GM12878 (cell line): ENCODE measurements around the gene SLC38A9. TPM values are rescaled to one million over a fixed set of nuclear protein-coding genes. Genes with fewer than 3 reads are reported as not detected.

Experiments
- ATAC-seq: fragments of 200-7000 bp; cut with Tn5 transposase; 3 replicates; pipeline ENCODE4 v1.9.1; 2020; ENCODE audit warnings: mild to moderate bottlenecking, moderate library complexity
- BruUV-seq: library from RNA; stranded (reverse); fragments of 400-500 nt; replicated peaks from 2 replicates; lab custom pipeline; 2021; lab: Mats Ljungman, UMichigan
- CTCF ChIA-PET: fragments of 300-600 bp; sonication (Branson Sonifier 250); formaldehyde crosslinking; extraction: SDS; loops from one replicate; lab custom pipeline; 2021; ENCODE audit warnings: inconsistent platforms; lab: Yijun Ruan, JAX
- POLR2A ChIA-PET: fragments of 350-600 bp; formaldehyde crosslinking; extraction: SDS; loops from one replicate; lab custom pipeline; 2021; ENCODE audit warnings: inconsistent platforms; lab: Charles Lee
- RAD21 ChIA-PET: fragments of 300-600 bp; sonication (Branson Sonifier 250); formaldehyde crosslinking; loops from one replicate; lab custom pipeline; 2023; ENCODE audit warnings: antibody characterized with exemption; ENCODE audit not compliant: unreplicated experiment; lab: Charles Lee
- SMC1A ChIA-PET: fragments of 300-600 bp; sonication (Branson Sonifier 250); formaldehyde crosslinking; loops from one replicate; lab custom pipeline; 2023; ENCODE audit not compliant: unreplicated experiment, uncharacterized antibody; lab: Charles Lee
- DNase-seq: peaks from one replicate; pipeline ENCODE4 v3.0.0-alpha.2; 2011; ENCODE audit warnings: low read depth, low spot score
- FAIRE-seq: peaks from 3 replicates; lab custom pipeline; 2011; peaks lifted over from hg19 to GRCh38; lab: Jason Lieb, UNC
- H2AFZ ChIP-seq: 2 replicates; pipeline ENCODE4 v1.6.0; 2011; ENCODE audit warnings: low read depth, low read length, control low read depth; ENCODE audit not compliant: control insufficient read depth
- H3K27ac ChIP-seq: 2 replicates; pipeline ENCODE4 v1.5.1; 2011; ENCODE audit warnings: control low read depth; ENCODE audit not compliant: control insufficient read depth, insufficient read depth
- H3K27me3 ChIP-seq, 2 experiments: replicated peaks in 1 of 2; 2 replicates each; pipeline versions ENCODE4 v1.6.0 to v1.6.1; 2011; ENCODE audit warnings: low read length in 1 of 2; ENCODE audit not compliant: control insufficient read depth in 2 of 2, insufficient read depth in 2 of 2
- H3K36me3 ChIP-seq, 2 experiments: 2 replicates each; pipeline ENCODE4 v1.5.1; 2011; ENCODE audit warnings: low read length in 1 of 2; ENCODE audit not compliant: control insufficient read depth in 2 of 2, insufficient read depth in 2 of 2
- H3K4me1 ChIP-seq: 2 replicates; pipeline ENCODE4 v1.6.1; 2011; ENCODE audit warnings: mild to moderate bottlenecking, low read length, moderate library complexity, mixed read lengths; ENCODE audit not compliant: control insufficient read depth, insufficient read depth
- H3K4me2 ChIP-seq: 2 replicates; pipeline ENCODE4 v1.6.0; 2011; ENCODE audit warnings: control low read depth; ENCODE audit not compliant: control insufficient read depth, insufficient read depth
- H3K4me3 ChIP-seq: fragments of 200-600 bp; sonication (generic); 2 replicates; pipeline ENCODE4 v1.5.1; 2016
- H3K79me2 ChIP-seq: 2 replicates; pipeline ENCODE4 v1.6.0; 2011; ENCODE audit warnings: low read length; ENCODE audit not compliant: control insufficient read depth, insufficient read depth
- H3K9ac ChIP-seq: 2 replicates; pipeline ENCODE4 v1.8.0; 2011; ENCODE audit warnings: low read length, control low read depth, mixed read lengths; ENCODE audit not compliant: control insufficient read depth, insufficient read depth
- H3K9me3 ChIP-seq: replicated peaks from 3 replicates; pipeline ENCODE4 v1.5.1; 2011; ENCODE audit warnings: mild to moderate bottlenecking, low read length; ENCODE audit not compliant: control insufficient read depth, insufficient read depth
- H4K20me1 ChIP-seq: 2 replicates; pipeline ENCODE4 v1.6.0; 2011; ENCODE audit not compliant: control insufficient read depth, insufficient read depth
- CREB1 ChIP-seq: IDR thresholded peaks from 2 replicates; pipeline ENCODE4 v1.6.1; 2012; ENCODE audit warnings: low read depth, mild to moderate bottlenecking, inconsistent platforms
- CTCF ChIP-seq, 3 experiments: IDR thresholded peaks in 2 of 3; conservative IDR thresholded peaks in 1 of 3; 2 replicates each; pipeline ENCODE4 v1.5.1; 2011; ENCODE audit warnings: low read depth in 3 of 3, low read length in 3 of 3, mild to moderate bottlenecking in 3 of 3, control low read depth in 2 of 3, moderate library complexity in 2 of 3, inconsistent platforms in 1 of 3, mixed read lengths in 1 of 3; ENCODE audit not compliant: control insufficient read depth in 2 of 3, insufficient read depth in 1 of 3; ENCODE audit errors: extremely low read depth in 1 of 3
- ESRRA ChIP-seq: IDR thresholded peaks from 2 replicates; pipeline ENCODE4 v1.6.1; 2012; ENCODE audit warnings: mild to moderate bottlenecking, low read length, improper control_type of control experiment
- GATAD2B ChIP-seq: fragments of 450-650 bp; conservative IDR thresholded peaks from 2 replicates; pipeline ENCODE4 v1.6.1; 2017; ENCODE audit warnings: low read depth, mild to moderate bottlenecking, moderate library complexity
- HDAC2 ChIP-seq: fragments of 200-600 bp; sonication (generic); IDR thresholded peaks from 2 replicates; pipeline ENCODE4 v1.6.1; 2017
- HDGF ChIP-seq: fragments of 450-650 bp; IDR thresholded peaks from 2 replicates; pipeline ENCODE4 v1.6.1; 2016; ENCODE audit warnings: antibody characterized with exemption
- JUND ChIP-seq: IDR thresholded peaks from 2 replicates; pipeline ENCODE4 v1.6.1; 2012; ENCODE audit warnings: low read depth, mild to moderate bottlenecking, low read length, improper control_type of control experiment, moderate library complexity
- NFXL1 ChIP-seq: fragments of 450-650 bp; IDR thresholded peaks from 2 replicates; pipeline ENCODE4 v1.6.1; 2017; ENCODE audit warnings: antibody characterized with exemption, mild to moderate bottlenecking, borderline replicate concordance
- NKRF ChIP-seq: fragments of 450-650 bp; conservative IDR thresholded peaks from 2 replicates; pipeline ENCODE4 v1.6.1; 2017; ENCODE audit warnings: mild to moderate bottlenecking, moderate library complexity
- NR2C1 ChIP-seq: fragments of 450-650 bp; IDR thresholded peaks from 2 replicates; pipeline ENCODE4 v1.6.1; 2017; ENCODE audit warnings: antibody characterized with exemption, mild to moderate bottlenecking, moderate library complexity
- NRF1 ChIP-seq: conservative IDR thresholded peaks from 2 replicates; pipeline ENCODE4 v1.6.1; 2011; ENCODE audit warnings: mild to moderate bottlenecking, low read depth, low read length, improper control_type of control experiment
- SIX5 ChIP-seq: IDR thresholded peaks from 2 replicates; pipeline ENCODE4 v1.6.1; 2011; ENCODE audit warnings: mild to moderate bottlenecking, low read depth, low read length, moderate library complexity; ENCODE audit not compliant: severe bottlenecking
- SUPT20H ChIP-seq: IDR thresholded peaks from 2 replicates; pipeline ENCODE4 v1.6.1; 2011; ENCODE audit warnings: low read depth, mild to moderate bottlenecking, low read length, moderate library complexity, borderline replicate concordance; ENCODE audit not compliant: control insufficient read depth
- WGBS: methylation state at CpG from one replicate; pipeline ENCODE4 v1.1.6; 2016; ENCODE audit warnings: low lambda C conversion rate; ENCODE audit not compliant: insufficient replicate concordance, insufficient coverage; ENCODE audit errors: missing lambda C conversion rate; 5-methylcytosine and 5-hydroxymethylcytosine counted together
- in situ Hi-C: fragments of 300-500 bp; cut with MboI; formaldehyde crosslinking; loops from 9 replicates; pipeline ENCODE4 v1.14.3; 2018; ENCODE audit warnings: mixed read lengths
- intact Hi-C: fragments of 100-400 bp; cut with micrococcal nuclease; formaldehyde crosslinking; loops from one replicate; pipeline ENCODE4 v1.14.2; 2022; ENCODE audit not compliant: unreplicated experiment
- polyA plus RNA-seq, 11 experiments: library from polyadenylated mRNA; depleted of rRNA in 4 of 11; unstranded in 6 of 11; stranded (reverse) in 5 of 11; fragments of >200 nt; fragmentation: Nextera tagmentation in 4 of 11; fragmentation: Illumina TruSeq in 1 of 11; extraction: Ambion mirVana in 4 of 11; extraction: Trizol in 1 of 11; gene quantifications; 1 replicate in 1 of 11; 2 replicates in 10 of 11; pipeline versions ENCODE4 v1.2.1 to v1.2.3, GENCODE V29; 2011 to 2016; ENCODE audit warnings: inconsistent platforms in 2 of 11, missing spikeins in 2 of 11, low read depth in 1 of 11
- total RNA-seq, 4 experiments: library from RNA; depleted of rRNA in 3 of 4; stranded (reverse); fragments of >200 nt in 3 of 4; fragmentation: Illumina TruSeq in 1 of 4; extraction: Trizol in 1 of 4; gene quantifications; 2 replicates each; pipeline versions ENCODE4 v1.2.1 to v1.2.3, GENCODE V29; 2013 to 2021
- TF ChIP-seq, protein P1 (sequence below): fragments of 450-650 bp; formaldehyde crosslinking; IDR thresholded peaks from 2 replicates; pipeline ENCODE4 v1.5.0; 2022; ENCODE audit warnings: mild to moderate bottlenecking, missing genetic modification characterization

SLC38A9 gene
- total and polyA plus RNA-seq, 10 of the 15 experiments (the other 5 are each of a cell fraction or from before 2014, with no cell fraction given): 8.5 to 35.1 (median 23.0) TPM

GRCh38 chr5:55591686-55592085 is 120.4 kb downstream of the SLC38A9 start:
- in situ Hi-C loops (no loop called here), intact Hi-C loops (no loop called here)
- Histone ChIP-seq H3K36me3 (no peaks in the 10 kb centered on the region), H4K20me1 (no peaks in the 10 kb centered on the region), H3K9ac (no peak overlapping the region), H3K9me3 (no peaks in the 10 kb centered on the region), H3K4me3 (no peak overlapping the region), H3K4me2 (no peak overlapping the region), H2AFZ (no peak overlapping the region), H3K4me1 (no peaks in the 10 kb centered on the region), H3K27ac (no peak overlapping the region), H3K27me3 (no peaks in the 10 kb centered on the region), H3K79me2 (no peaks in the 10 kb centered on the region)
- ChIA-PET RAD21 (no interaction called here), CTCF (interaction anchor here (0.6 kb wide), 1 partner anchor 10 kb away, joined by 4 read pairs; no protein-coding TSS in a partner anchor), POLR2A (no interaction called here), SMC1A (interaction anchor here (1.0 kb wide), 1 partner anchor 81 kb away, joined by 3 read pairs; no protein-coding TSS in a partner anchor)
- WGBS: 58% methylated on average over 4 of the region's 4 CpGs
- ATAC-seq (no peak), FAIRE-seq (no peak), DNase-seq (no peak)
- no TSS peak for BruUV-seq
- no peak for TF ChIP-seq ESRRA
- TF ChIP-seq CTCF (IDR thresholded peaks at IDR 0.05 in 2 of 3, conservative IDR thresholded peaks at IDR 0.05 in 1 of 3; ENCODE audit: control insufficient read depth in 2 of 3, extremely low read depth in 1 of 3, insufficient read depth in 1 of 3, low read depth in 3 of 3, low read length in 3 of 3): no peak
- no peak for TF ChIP-seq JUND
- TF ChIP-seq GATAD2B: no peak
- no peak for TF ChIP-seq SUPT20H
- no peak for TF ChIP-seq NFXL1
- no peak for TF ChIP-seq CREB1
- TF ChIP-seq NKRF: no peak
- TF ChIP-seq, protein P1, sequence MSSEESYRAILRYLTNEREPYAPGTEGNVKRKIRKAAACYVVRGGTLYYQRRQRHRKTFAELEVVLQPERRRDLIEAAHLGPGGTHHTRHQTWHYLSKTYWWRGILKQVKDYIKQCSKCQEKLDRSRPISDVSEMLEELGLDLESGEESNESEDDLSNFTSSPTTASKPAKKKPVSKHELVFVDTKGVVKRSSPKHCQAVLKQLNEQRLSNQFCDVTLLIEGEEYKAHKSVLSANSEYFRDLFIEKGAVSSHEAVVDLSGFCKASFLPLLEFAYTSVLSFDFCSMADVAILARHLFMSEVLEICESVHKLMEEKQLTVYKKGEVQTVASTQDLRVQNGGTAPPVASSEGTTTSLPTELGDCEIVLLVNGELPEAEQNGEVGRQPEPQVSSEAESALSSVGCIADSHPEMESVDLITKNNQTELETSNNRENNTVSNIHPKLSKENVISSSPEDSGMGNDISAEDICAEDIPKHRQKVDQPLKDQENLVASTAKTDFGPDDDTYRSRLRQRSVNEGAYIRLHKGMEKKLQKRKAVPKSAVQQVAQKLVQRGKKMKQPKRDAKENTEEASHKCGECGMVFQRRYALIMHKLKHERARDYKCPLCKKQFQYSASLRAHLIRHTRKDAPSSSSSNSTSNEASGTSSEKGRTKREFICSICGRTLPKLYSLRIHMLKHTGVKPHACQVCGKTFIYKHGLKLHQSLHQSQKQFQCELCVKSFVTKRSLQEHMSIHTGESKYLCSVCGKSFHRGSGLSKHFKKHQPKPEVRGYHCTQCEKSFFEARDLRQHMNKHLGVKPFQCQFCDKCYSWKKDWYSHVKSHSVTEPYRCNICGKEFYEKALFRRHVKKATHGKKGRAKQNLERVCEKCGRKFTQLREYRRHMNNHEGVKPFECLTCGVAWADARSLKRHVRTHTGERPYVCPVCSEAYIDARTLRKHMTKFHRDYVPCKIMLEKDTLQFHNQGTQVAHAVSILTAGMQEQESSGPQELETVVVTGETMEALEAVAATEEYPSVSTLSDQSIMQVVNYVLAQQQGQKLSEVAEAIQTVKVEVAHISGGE: no peak
- no peak for TF ChIP-seq HDGF
- TF ChIP-seq NRF1: no peak
- no peak for TF ChIP-seq SIX5
- TF ChIP-seq HDAC2: no peak
- no peak for TF ChIP-seq NR2C1
